Measurements from ENCODE around the gene RPS10. TPM values are rescaled to one million over a fixed set of nuclear protein-coding genes. Genes with fewer than 3 reads are reported as not detected.

The RPS10 gene
- total and polyA plus RNA-seq, 2 experiments from 2014 or later, result 1,755 to 2,175 TPM

DNA sequence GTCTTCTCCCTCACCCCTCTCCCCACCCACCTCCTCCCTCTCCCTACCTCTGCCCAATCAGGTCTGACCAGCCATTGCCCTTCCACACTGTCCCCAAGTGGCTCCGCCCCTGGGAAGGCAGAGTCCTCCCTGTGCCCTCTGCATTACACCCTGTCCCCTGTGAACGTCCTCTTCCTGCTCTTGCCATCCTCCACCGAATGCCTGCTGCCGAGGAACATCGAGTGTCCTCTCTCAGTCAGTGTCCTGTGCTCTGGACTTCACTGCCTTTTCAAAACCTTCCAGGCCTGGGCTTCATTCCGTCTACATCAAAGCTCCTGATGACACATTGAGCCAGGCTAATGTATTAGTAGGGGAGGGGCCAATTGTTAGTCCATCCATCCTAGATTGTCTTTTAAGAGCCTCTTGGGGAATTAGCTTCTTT lies 36.7 kb upstream of the RPS10 start:
- Histone ChIP-seq H3K4me1 (ENCODE audit: insufficient read depth) (peaks cover 14% of the 10 kb centered on the region; the same call in 1 of the 2 replicates), H3K27me3 (ENCODE audit: insufficient read depth) (peaks cover 7% of the 10 kb centered on the region; the same call in 1 of the 2 replicates), H3K36me3 (ENCODE audit: insufficient read depth) (no peaks in the 10 kb centered on the region), H3K79me2 (replicated peaks; ENCODE audit: insufficient read depth) (no peaks in the 10 kb centered on the region), H3F3A (replicated peaks; ENCODE audit: low read depth) (no peaks in the 10 kb centered on the region; the same call in 1 of the 2 replicates), H3K4me3 (no peak overlapping the region), H3K9me2 (ENCODE audit: insufficient read depth) (no peaks in the 10 kb centered on the region), H4K20me1 (replicated peaks; ENCODE audit: insufficient read depth) (no peaks in the 10 kb centered on the region), H3K27ac (ENCODE audit: low read depth) (no peak overlapping the region), H3K4me2 (peak overlapping the region; percentile 31), H2AFZ (peak overlapping the region; percentile 94)
- DNase-seq (ENCODE audit: low spot score) (peak; percentile 77), ATAC-seq (peak; percentile 56)
- H3K27me3 Mint-ChIP-seq (ENCODE audit: insufficient read depth, low read depth, poor library complexity), result peaks cover 19% of the 10 kb centered on the region
- no peaks in the 10 kb centered on the region for H3K9me3 Mint-ChIP-seq
- H3K4me1 Mint-ChIP-seq, result peaks cover 21% of the 10 kb centered on the region
- H3K4me3 Mint-ChIP-seq, result no peak overlapping the region; the same call in 2 of the 3 replicates
- no peak for TF ChIP-seq EZH2phosphoT487 (IDR thresholded peaks at IDR 0.05; ENCODE audit: unreplicated experiment)
- TF ChIP-seq, protein P1, sequence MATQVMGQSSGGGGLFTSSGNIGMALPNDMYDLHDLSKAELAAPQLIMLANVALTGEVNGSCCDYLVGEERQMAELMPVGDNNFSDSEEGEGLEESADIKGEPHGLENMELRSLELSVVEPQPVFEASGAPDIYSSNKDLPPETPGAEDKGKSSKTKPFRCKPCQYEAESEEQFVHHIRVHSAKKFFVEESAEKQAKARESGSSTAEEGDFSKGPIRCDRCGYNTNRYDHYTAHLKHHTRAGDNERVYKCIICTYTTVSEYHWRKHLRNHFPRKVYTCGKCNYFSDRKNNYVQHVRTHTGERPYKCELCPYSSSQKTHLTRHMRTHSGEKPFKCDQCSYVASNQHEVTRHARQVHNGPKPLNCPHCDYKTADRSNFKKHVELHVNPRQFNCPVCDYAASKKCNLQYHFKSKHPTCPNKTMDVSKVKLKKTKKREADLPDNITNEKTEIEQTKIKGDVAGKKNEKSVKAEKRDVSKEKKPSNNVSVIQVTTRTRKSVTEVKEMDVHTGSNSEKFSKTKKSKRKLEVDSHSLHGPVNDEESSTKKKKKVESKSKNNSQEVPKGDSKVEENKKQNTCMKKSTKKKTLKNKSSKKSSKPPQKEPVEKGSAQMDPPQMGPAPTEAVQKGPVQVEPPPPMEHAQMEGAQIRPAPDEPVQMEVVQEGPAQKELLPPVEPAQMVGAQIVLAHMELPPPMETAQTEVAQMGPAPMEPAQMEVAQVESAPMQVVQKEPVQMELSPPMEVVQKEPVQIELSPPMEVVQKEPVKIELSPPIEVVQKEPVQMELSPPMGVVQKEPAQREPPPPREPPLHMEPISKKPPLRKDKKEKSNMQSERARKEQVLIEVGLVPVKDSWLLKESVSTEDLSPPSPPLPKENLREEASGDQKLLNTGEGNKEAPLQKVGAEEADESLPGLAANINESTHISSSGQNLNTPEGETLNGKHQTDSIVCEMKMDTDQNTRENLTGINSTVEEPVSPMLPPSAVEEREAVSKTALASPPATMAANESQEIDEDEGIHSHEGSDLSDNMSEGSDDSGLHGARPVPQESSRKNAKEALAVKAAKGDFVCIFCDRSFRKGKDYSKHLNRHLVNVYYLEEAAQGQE (IDR thresholded peaks at IDR 0.05; ENCODE audit: unreplicated experiment), result no peak
- TF ChIP-seq POLR2AphosphoS5 (IDR thresholded peaks at IDR 0.05; ENCODE audit: low read depth), result peak; percentile 47; the same call in 1 of the 2 replicates
- H3K36me3 Mint-ChIP-seq (ENCODE audit: low read depth), result no peaks in the 10 kb centered on the region; the same call in 2 of the 3 replicates
- no peak overlapping the region for H3K27ac Mint-ChIP-seq

- Mint-ChIP-seq H3K4me3 (no peak overlapping the region; the same call in 2 of the 3 replicates), H3K36me3 (ENCODE audit: low read depth) (no peaks in the 10 kb centered on the region; the same call in 2 of the 3 replicates), H3K9me3 (no peaks in the 10 kb centered on the region), H3K27me3 (ENCODE audit: insufficient read depth, low read depth, poor library complexity) (peaks cover 19% of the 10 kb centered on the region), H3K4me1 (peaks cover 21% of the 10 kb centered on the region), H3K27ac (no peak overlapping the region)
- ATAC-seq (no peak), DNase-seq (ENCODE audit: low spot score) (no peak)
- Histone ChIP-seq H2AFZ (peak overlapping the region; percentile 89; the same call in 1 of the 2 replicates), H3K4me3 (no peak overlapping the region), H3K4me2 (0 out of 2 replicates have a peak overlapping the region, but pooled peaks have one; percentile 31), H3K79me2 (replicated peaks; ENCODE audit: insufficient read depth) (no peaks in the 10 kb centered on the region), H3K27me3 (ENCODE audit: insufficient read depth) (peaks cover 7% of the 10 kb centered on the region; the same call in 1 of the 2 replicates), H4K20me1 (replicated peaks; ENCODE audit: insufficient read depth) (no peaks in the 10 kb centered on the region), H3F3A (replicated peaks; ENCODE audit: low read depth) (no peaks in the 10 kb centered on the region; the same call in 1 of the 2 replicates), H3K36me3 (ENCODE audit: insufficient read depth) (no peaks in the 10 kb centered on the region), H3K27ac (ENCODE audit: low read depth) (no peak overlapping the region), H3K4me1 (ENCODE audit: insufficient read depth) (peaks cover 14% of the 10 kb centered on the region; the same call in 1 of the 2 replicates), H3K9me2 (ENCODE audit: insufficient read depth) (no peaks in the 10 kb centered on the region)
- TF ChIP-seq ZNF331 (CRISPR knock-in tag; IDR thresholded peaks at IDR 0.05; ENCODE audit: low read depth), result no peak
- TF ChIP-seq ETS1 (IDR thresholded peaks at IDR 0.05), result no peak
- TF ChIP-seq NANOG (IDR thresholded peaks at IDR 0.05; ENCODE audit: borderline replicate concordance), result no peak
- TF ChIP-seq, protein P2, sequence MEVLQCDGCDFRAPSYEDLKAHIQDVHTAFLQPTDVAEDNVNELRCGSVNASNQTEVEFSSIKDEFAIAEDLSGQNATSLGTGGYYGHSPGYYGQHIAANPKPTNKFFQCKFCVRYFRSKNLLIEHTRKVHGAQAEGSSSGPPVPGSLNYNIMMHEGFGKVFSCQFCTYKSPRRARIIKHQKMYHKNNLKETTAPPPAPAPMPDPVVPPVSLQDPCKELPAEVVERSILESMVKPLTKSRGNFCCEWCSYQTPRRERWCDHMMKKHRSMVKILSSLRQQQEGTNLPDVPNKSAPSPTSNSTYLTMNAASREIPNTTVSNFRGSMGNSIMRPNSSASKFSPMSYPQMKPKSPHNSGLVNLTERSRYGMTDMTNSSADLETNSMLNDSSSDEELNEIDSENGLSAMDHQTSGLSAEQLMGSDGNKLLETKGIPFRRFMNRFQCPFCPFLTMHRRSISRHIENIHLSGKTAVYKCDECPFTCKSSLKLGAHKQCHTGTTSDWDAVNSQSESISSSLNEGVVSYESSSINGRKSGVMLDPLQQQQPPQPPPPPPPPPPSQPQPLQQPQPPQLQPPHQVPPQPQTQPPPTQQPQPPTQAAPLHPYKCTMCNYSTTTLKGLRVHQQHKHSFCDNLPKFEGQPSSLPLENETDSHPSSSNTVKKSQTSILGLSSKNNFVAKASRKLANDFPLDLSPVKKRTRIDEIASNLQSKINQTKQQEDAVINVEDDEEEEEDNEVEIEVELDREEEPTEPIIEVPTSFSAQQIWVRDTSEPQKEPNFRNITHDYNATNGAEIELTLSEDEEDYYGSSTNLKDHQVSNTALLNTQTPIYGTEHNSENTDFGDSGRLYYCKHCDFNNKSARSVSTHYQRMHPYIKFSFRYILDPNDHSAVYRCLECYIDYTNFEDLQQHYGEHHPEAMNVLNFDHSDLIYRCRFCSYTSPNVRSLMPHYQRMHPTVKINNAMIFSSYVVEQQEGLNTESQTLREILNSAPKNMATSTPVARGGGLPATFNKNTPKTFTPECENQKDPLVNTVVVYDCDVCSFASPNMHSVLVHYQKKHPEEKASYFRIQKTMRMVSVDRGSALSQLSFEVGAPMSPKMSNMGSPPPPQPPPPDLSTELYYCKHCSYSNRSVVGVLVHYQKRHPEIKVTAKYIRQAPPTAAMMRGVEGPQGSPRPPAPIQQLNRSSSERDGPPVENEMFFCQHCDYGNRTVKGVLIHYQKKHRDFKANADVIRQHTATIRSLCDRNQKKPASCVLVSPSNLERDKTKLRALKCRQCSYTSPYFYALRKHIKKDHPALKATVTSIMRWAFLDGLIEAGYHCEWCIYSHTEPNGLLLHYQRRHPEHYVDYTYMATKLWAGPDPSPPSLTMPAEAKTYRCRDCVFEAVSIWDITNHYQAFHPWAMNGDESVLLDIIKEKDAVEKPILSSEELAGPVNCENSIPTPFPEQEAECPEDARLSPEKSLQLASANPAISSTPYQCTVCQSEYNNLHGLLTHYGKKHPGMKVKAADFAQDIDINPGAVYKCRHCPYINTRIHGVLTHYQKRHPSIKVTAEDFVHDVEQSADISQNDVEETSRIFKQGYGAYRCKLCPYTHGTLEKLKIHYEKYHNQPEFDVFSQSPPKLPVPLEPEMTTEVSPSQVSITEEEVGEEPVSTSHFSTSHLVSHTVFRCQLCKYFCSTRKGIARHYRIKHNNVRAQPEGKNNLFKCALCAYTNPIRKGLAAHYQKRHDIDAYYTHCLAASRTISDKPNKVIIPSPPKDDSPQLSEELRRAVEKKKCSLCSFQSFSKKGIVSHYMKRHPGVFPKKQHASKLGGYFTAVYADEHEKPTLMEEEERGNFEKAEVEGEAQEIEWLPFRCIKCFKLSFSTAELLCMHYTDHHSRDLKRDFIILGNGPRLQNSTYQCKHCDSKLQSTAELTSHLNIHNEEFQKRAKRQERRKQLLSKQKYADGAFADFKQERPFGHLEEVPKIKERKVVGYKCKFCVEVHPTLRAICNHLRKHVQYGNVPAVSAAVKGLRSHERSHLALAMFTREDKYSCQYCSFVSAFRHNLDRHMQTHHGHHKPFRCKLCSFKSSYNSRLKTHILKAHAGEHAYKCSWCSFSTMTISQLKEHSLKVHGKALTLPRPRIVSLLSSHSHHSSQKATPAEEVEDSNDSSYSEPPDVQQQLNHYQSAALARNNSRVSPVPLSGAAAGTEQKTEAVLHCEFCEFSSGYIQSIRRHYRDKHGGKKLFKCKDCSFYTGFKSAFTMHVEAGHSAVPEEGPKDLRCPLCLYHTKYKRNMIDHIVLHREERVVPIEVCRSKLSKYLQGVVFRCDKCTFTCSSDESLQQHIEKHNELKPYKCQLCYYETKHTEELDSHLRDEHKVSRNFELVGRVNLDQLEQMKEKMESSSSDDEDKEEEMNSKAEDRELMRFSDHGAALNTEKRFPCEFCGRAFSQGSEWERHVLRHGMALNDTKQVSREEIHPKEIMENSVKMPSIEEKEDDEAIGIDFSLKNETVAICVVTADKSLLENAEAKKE (CRISPR knock-in tag; IDR thresholded peaks at IDR 0.05), result no peak
- no peak for TF ChIP-seq EZH2phosphoT487 (IDR thresholded peaks at IDR 0.05; ENCODE audit: unreplicated experiment)
- no peak for TF ChIP-seq POLR2AphosphoS5 (IDR thresholded peaks at IDR 0.05; ENCODE audit: low read depth)
- no peak for TF ChIP-seq STAT1 (IDR thresholded peaks at IDR 0.05; ENCODE audit: unreplicated experiment)
- no peak for TF ChIP-seq EZH2 (IDR thresholded peaks at IDR 0.05; ENCODE audit: low read depth, unreplicated experiment)
- no peak for TF ChIP-seq CREB1 (CRISPR knock-in tag; IDR thresholded peaks at IDR 0.05; ENCODE audit: low read depth)
These were observed 36.1 kb upstream of the RPS10 start for GRCh38 chr6:34462010-34462409.

Data from GM23338 (cell line).